GM11168 (cell line): Measurements from ENCODE around the gene TMEM238L.

ENCODE experiments used
- in situ Hi-C: fragments of 300-500 bp; cut with MboI; formaldehyde crosslinking; loops from one replicate; pipeline ENCODE4 v1.12.0; 2022; ENCODE audit warnings: low sequenced_read_pairs; ENCODE audit not compliant: unreplicated experiment

TMEM238L gene

DNA sequence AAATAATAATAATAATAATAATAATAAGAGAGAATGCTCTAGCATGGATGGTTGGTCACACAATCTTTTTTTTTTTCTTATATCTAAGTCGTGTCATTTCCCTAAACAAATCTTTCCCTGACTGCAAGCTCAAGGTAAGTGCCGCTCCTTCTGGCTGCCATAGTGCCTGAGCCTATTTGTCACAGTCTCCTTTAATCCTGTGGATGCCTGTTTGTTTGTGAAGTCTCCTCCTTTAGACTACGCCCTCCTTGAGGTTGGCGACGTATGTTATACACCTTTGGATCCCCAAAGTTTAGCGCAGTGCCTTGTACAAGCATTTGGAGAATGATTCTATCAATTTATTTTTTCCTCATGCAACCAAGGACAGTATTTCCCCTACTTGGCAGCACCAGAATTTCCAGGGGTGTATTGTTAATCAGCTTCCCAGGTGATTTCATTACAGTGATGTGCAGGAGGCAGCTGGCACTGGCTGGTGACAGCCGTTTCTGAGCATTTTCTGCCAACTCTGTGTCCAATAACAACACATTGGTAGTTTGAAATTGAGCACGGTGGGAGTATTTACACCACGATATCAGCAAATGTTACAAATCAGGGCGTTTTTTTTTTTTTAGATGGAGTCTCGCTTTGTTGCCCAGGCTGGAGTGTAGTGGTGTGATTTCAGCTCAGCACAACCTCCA is 26.6 kb downstream of the TMEM238L start:
- in situ Hi-C loops: no loop called here

DNA sequence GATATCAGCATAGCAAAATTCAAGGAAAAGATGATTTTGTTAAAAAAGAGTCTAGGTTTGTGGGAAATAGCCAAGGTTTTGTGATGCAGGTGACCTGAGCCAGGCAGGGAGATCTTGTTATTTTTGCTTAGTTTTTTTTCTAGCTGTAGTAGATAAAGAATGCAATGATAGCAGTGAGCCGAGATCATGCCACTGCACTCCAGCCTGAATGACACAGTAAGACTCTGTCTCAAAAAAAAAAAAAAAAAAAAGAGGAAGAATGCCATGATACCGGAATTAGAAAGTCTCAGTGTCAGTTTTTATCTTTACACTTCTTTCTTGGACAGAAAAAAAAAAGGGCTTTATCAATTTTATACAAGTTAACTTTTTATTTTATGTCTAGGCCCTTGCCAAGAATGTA is 27.5 kb downstream of the TMEM238L start:
- in situ Hi-C loops: no loop called here

DNA sequence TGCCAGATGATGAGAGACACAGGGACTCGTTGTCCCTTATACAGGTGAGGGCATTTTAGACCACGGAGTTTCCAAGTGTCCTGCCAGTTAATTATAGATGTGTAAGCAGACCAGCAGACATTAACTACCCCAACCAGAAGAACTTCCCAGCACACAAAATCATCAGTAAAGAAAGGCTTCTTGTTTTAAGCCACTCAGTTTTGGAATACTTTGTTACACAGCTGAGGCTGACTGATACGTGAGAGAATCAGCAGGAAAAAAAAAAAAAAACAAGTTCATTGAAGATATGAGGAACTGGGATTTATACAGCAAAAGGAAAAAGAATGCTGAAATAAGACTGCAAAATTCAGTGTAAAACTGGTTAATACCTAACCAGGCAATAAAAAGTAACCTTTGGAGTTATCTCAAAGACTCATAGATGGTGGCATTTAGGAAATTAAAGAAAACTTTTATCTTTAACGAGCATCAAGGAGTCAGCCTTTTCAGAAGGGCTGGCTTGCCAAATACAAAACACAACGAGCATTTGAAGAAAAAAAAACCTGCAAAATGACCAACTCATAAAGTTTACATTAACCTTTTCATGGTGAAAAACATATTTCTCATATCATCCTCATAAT is 28.1 kb downstream of the TMEM238L start:
- in situ Hi-C loops: no loop called here

DNA sequence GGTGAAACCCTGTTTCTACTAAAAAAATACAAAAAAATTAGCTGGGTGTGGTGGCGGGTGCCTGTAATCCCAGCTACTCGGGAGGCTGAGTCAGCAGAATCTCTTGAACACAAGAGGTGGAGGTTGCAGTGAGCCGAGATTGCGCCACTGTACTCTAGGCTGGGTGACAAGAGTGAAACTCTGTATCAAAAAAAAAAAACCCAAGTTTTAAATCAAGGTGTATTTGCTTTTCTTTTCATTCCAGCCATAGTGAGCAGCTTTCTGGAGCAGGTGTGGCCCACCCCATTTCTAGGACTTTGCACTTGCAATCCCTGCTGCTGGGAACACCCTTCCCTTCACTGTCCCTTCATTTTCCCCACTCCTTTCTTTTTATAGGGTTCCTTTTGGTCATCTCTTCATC is 28.8 kb downstream of the TMEM238L start:
- in situ Hi-C loops: no loop called here

DNA sequence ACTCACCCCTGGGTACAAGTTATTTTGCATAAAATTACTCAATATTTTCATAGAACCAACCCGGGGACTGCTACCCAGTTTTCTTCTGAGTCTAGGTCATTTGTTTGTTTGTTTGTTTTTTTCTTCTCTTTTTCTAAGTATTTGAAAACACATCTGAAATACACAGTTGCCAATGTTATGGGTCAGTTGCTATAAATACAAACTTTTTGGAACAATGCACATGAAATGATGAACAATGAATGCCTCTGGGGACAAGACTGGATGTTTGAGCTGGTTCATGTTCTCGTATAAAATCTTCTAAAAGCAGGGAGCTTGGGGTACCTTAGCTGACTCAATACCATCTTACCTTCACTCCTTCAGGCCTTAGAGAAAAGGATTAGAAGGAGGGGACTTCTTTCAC is 30.5 kb downstream of the TMEM238L start:
- in situ Hi-C loops: no loop called here

DNA sequence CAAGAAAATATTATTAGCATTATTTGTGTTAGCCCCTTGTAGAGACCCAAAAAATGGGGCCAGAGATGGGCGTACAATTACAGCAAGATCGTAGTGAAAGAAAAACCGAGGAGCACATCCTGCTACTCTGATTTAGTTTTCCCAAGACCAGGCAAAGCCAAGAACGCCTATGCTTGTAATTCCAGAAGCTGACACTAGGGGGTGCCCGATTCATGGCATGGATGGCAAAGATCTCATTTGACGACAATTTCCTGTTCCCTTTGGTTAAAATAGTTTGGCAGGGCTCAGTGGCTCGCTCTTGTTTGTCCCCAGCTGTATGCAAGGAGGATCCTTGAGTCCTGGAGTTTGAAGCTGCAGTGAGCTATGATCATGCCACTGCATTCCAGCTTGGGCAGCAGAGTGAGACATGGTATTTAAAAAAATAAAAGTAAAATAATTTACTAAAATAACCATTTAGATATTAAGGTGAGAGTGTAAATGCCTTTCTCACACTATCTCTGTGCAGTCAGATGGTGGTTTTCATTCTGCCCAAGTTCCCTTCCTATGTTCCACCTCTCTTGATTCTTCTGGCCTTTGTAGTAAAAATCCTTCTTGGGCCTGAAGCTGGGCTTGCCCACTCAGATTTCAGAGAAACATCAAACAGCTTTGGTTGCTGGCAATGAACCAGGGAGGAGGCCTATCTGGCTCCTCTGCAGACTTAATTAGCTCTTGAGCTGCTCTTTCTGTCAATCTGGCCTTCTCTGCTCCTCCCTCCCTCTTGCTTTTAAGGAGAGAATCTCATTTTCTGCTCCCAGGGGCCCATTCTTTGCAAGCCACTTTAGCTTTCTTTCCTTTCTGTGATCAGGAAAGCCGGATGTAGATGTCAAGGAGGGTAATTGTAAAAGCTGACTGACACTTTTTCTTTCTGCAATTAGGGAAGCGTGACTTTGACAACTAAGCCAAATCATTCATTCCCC is 31.2 kb downstream of the TMEM238L start:
- in situ Hi-C loops: no loop called here

DNA sequence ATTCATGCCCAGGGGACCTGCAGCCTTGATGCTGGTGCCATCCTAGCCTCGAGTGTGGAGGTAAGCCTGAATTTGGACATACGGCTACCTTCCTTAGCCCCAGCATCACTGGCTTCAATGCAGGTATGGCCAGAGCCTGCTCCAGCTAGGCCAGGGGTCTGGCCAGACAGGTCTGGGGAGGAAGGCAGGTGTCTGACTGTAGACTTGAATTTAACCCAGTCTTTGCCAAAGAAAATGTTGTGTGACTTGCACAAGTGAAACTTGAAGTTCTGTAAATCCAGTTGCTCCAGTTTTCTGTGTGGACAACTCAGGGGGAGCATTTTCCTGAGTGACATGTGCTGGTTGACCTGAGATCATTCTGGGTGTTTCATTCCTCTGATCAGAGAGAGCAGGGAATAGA is 32.8 kb downstream of the TMEM238L start:
- in situ Hi-C loops: no loop called here

DNA sequence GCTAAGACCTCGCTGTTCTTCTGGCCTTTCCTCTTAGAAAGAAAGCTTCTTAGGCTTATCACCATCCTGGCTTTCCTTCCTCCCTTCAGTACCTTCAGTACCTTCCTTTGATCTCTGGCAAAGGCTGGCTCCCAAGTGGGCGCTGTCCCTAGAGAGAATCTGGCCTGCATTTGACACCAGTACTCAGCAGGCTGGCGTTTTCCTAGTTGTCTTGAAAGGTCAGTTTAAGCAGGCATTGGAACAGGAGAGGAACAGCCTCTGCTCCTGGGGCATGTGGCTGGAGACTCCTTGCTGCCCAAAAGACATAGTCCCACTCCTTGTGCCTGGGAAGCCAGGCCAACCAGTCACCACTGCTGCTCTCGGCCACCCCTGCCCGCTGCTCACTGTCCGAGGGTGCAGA is 34.1 kb downstream of the TMEM238L start:
- in situ Hi-C loops: no loop called here

DNA sequence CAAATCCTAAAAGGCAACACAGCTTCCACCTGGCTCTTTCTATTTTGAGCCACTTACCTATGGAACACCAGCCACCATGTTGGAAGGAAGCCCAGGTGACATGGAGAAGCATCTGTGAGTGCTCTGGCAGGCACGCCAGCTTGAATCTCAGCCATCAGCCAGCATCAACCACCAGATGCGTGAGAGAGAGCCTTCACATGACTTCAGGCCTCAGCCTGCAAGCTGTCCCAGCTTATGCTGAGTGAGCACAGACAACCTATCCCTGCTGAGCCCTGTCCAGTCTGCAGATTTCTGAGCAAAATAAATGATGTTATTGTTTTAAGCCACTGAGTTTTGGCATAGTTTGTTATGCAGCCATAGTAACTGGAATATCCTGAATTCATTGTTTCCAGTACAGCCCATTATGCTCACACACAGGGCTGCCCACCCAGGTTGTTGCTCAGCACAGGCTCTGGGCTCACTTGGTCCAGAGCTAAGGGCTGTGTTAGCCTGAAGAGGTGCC is 35.1 kb downstream of the TMEM238L start:
- in situ Hi-C loops: no loop called here

DNA sequence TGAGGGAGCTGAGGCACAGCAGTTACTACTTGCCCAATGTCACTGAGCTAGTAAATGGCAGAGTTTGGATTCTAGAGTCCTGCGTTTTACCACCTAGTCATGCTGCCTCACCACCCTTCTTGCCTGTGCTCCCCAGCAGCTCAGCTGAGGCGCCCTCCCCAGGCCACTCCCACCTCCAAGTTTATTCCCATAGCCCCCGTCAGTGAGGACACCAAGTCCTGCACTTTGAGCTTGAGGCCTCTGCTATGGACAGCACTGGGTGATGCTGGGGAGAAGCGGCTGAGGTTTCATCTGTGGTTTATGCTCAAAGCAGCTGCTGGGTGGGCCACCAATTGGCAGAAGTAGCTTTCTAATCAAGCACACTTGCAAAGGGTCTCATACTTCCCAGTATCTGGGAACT is 36.7 kb downstream of the TMEM238L start:
- in situ Hi-C loops: no loop called here

DNA sequence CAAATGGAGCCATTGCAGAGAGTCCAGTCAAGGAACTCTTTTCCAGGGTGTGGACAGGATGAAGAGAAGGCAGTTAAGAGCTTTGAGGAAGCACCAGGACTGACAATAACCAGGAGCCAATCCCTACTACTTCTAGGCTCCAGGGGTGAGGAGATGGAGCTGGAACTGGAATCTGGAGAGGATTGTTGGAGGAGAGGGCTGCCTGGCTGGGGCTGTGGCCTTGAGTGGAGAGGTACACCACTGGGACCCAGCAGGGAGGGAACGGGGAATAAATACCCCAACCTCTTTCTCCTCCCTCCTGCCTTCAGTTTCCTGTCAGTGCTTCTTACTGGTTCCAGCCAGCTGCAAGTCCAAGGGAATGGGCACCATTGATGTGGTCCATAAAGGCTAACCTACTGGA is 41.9 kb downstream of the TMEM238L start:
- in situ Hi-C loops: no loop called here

DNA sequence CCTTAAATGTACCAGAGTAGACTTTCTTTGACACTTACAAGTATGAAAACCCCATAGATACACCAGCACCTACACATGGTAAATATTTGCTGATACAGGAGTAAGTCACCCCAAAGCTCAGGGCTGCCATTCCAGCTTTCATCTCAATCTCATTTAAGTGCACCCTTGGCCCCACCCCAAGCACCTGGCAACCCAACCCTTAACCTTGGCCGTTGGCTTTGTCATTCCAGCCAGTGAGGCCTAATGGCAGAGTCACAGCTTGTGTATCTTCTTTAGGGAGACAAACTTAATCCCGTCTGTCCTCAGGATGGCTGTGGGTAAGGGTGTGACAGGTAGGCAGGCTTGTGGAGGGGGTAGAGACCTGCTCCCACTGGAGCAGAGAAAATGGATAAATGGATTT is 42.6 kb downstream of the TMEM238L start:
- in situ Hi-C loops: no loop called here

DNA sequence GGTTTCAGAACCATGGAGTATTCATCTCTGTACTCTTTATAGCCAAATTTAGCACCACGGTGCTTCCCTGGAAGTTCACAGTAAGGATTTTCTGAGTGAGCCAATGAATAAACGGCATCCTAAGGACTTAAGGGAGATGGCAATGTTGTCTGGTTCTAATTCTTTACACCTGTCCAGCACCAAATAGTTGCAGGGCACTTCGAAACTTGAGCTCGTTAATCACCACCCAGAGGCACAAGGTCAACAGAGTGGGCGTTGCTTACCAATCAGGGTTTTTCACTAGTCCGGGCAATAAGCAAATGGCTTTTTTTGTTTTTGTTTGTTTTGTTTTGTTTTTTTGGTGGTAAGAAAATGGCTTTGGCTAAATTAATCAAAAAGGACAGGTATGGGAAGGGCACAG is 45.8 kb downstream of the TMEM238L start:
- in situ Hi-C loops: no loop called here

DNA sequence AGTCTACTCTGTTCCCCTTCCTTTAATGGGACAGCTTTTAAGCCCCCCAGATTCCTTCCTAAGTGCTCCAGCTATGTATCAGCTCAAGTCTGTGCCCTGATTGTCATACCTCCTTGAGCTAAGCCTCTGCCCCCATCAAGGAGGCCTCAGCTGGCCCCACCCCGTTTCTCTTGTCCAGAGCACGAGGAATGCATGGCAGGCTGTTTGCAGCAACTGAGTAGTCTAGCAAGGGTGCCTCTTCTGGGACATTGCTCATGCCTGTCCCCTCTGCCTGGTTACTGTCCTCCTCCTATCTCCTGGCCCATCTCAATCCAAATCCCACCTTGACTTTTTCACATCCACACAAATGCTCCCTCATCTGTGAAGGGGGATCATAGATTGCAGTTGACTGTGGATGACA is 46.3 kb downstream of the TMEM238L start:
- in situ Hi-C loops: no loop called here

DNA sequence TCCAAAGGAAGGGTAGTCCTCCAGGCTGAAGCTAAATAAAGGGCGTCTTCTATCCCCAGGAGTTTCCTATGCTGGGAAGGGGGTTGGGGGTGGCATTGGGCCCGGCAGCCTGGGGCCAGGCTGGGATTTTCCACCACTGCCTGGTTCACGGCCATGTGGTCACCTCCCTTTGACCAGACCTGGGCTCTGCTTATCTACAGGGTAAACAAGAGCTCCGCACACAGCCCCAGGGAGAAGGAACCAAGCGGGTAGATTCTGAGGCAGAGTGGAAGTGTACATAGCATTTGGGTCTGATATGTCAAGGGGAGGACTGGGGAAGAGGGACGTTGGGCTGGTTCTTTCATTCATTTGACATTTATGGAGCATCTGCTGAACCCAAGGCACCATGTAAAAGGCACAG is 46.8 kb downstream of the TMEM238L start:
- in situ Hi-C loops: no loop called here

DNA sequence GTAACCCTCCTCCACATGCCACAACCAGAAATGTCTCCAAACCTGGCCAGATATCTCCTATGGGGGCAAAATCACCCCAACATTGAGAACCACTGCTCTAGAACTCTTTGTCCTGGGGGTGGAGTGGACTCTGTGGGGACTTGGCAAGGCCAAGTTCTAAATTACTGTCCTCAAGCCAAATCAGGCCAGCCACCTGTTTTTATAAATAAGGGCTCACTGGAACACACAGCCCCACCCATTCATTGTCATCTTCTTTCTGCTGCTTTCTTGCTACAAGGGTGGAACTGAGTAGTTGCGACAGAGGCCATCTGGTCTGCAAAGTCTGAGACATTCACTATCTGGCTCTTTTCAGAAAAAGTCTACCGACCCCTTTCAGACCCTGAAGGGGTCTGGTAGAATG is 47.3 kb downstream of the TMEM238L start:
- in situ Hi-C loops: no loop called here

DNA sequence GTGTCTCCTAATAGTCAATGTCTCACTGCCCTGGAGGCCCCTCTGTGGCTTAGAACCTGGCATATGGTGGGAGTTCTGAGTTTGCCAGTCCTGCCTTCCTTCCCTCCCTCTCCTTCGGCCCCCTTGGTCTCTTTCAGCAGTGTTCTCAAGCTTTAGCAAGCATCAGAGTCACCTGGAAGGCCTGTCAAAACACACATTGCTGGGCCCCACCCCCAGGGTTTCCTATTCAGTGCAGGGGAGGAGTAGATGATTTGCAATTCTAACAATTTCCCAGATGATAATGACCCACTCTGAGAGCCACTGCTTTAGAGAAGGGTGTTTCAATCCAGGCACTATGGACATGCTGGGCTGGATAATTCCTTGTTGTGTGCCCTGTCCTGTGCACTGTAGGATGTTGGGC is 47.7 kb downstream of the TMEM238L start:
- in situ Hi-C loops: no loop called here

DNA sequence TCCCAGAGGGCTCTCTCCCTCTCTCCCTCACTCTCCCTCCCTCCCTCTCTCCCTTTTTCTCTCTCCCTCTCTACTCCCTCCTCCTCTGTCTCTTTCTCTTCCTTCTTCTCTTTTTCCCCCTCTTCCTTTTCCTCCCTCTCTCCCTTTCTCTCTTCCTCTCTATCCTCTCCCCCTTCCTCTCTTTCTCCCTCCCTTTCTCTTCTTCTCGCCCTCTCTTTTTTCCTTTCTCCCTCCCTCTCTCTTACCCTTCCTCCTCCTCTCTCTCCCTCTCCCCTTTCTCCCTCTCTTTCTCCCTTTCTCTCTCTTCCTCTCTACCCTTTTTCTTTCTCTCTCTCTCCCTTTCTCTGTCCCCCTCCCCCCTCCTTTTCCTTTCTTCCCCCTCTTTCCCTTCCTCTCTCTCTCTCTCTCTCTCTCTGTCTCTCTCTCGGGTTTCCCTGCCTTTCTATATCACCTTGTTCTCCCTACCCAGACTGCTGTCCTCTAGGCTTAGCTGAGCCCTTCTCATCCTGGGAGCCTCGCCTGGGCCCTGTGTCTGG is 48.2 kb downstream of the TMEM238L start:
- in situ Hi-C loops: no loop called here

DNA sequence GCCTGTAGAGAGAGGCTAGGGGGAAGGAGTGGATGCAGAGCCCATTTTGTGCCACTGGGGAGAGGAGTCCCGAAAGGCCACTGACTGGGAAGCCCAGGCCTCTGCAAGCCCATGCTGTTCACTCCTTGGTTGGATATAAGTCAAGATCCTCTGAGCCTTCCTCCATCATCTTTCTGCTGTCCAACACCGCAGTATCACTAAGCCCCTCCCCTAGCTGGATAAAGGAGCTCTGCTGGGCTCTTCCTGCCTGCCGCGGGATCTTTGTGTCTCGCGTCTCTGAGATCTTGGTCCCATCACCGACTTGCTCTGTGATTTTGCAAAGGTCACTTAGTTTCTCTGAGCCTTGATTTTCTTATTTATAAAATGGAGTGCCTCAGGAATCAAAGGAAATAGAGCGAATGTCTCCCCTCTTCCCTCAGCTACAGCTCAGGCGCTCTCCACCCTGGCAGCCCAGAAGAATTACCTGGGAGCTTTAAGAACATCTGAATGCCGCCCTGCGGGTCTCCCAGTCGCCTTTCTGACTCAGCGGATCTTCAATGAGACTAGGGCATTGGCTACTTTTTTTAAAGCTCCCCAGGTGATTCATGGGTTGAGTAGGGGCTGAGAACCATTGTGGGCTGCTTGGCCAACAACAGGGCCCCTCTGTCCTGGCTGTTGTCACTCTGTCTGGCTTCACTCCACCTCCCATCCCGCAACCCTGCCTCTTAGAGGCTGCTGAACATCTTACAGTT is 48.9 kb downstream of the TMEM238L start:
- in situ Hi-C loops: no loop called here

DNA sequence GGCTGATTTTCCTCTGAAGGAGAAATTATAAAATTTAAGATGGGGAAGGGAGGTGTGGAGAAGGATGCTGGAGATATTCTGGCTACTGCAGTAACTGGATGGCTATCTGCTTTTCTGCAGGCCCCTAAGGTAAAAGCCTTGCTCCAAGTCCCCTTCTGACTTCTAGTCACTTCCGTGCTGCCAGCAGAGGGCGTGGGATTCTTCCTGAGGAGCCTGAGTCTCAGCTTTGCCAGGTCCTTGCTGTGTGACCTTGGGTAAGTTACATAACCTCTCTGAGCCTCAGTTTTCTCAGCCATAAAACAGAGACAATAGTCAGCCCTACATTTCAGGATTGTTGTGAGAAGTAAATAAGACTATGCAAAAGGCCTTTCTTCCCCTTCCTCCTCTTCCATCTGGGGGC is 49.8 kb downstream of the TMEM238L start:
- in situ Hi-C loops: no loop called here
